Measurements from ENCODE around the gene STKLD1. TPM values are rescaled to one million over a fixed set of nuclear protein-coding genes. Genes with fewer than 3 reads are reported as not detected.
"Not testable (repeated sequence)": the region's sequence is repeated elsewhere in the genome, so short reads cannot be mapped to it uniquely, and the experiment has no call there.

STKLD1 gene
- total and polyA plus RNA-seq, 2 donors, result 0.94 to 1.5 TPM

DNA sequence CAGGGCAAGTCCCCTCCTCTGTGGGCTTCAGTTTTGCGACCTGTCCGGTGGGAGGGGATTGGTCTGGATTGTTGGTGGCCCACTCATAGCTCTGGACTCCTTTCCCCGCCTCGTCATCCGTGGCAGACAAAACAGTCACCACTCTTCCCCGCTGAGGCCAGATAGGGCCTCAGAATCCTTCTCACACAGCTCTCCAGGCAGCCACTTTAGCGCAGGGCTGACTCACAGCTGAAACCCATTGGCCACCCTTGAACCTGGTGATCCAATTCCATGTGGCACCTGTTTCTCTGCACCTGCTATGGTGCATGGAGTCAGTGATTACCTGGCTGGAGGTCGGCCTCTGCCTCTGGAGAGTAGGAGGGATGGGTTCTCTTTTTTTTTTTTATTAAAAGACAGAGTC is 67.8 kb downstream of the STKLD1 start:
- WGBS, result 94% methylated on average over 8 of the region's 8 CpGs
- no peaks in the 10 kb centered on the region for H3K27me3 ChIP-seq (ENCODE audit: control insufficient read depth in 2 of 2, insufficient read depth in 1 of 2, low read length in 1 of 2)
- no peak for DNase-seq (ENCODE audit: low read depth in 6 of 9, low spot score in 9 of 9)
- H3K4me1 ChIP-seq (ENCODE audit: control insufficient read depth in 2 of 2, insufficient read depth in 2 of 2, low read length in 2 of 2), result peaks cover 0 to 2% of the 10 kb centered on the region in 2 donors
- H3K36me3 ChIP-seq (ENCODE audit: control insufficient read depth in 2 of 2, insufficient read depth in 2 of 2, low read length in 1 of 2), result no peaks in the 10 kb centered on the region
- no peaks in the 10 kb centered on the region for H3K9me3 ChIP-seq (ENCODE audit: control insufficient read depth in 2 of 2, insufficient read depth in 1 of 2, low read length in 1 of 2)
- H3K27ac ChIP-seq (ENCODE audit: low read depth in 1 of 2, low read length in 1 of 2), result no peak overlapping the region
- no peak overlapping the region for H3K4me3 ChIP-seq (ENCODE audit: low read length in 2 of 2)

- Histone ChIP-seq H3K4me3 (ENCODE audit: low read length in 2 of 2) (no peak overlapping the region), H3K36me3 (ENCODE audit: control insufficient read depth in 2 of 2, insufficient read depth in 2 of 2, low read length in 1 of 2) (no peaks in the 10 kb centered on the region), H3K9me3 (ENCODE audit: control insufficient read depth in 2 of 2, insufficient read depth in 1 of 2, low read length in 1 of 2) (no peaks in the 10 kb centered on the region), H3K27me3 (ENCODE audit: control insufficient read depth in 2 of 2, insufficient read depth in 1 of 2, low read length in 1 of 2) (no peaks in the 10 kb centered on the region), H3K27ac (ENCODE audit: low read depth in 1 of 2, low read length in 1 of 2) (no peak overlapping the region), H3K4me1 (ENCODE audit: control insufficient read depth in 2 of 2, insufficient read depth in 2 of 2, low read length in 2 of 2) (peaks cover 0 to 2% of the 10 kb centered on the region in 2 donors)
- no peak for DNase-seq (ENCODE audit: low read depth in 6 of 9, low spot score in 9 of 9)
- 92% methylated on average over 23 of the region's 23 CpGs for WGBS
Observed at GRCh38 chr9:133445293-133445969, 69.3 kb downstream of the STKLD1 start.

DNA sequence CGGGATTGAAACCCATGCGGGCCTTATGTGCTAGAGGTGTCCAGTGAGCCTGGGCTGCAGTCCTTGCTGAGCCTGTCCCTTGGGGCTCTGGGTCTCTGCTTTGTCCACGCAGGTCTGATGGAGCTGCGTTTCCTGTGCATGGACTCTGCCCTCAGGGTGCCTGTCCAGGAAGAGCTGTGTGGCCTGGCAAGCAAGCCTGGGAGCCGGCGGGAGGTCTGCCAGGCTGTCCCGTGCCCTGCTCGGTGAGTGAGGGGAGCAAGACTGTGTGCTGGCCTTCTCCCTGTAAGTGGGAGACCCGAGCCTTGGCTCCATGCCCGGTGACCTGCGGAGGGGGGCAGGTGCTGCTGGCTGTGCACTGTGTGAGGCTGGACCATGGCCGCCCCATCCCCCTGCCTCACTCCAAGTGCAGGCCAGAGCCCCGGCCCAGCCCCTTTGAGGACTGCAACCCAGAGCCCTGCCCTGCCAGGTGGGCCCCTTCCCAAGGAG is 72.4 kb downstream of the STKLD1 start:
- Histone ChIP-seq H3K4me3 (ENCODE audit: low read length in 2 of 2) (no peak overlapping the region), H3K36me3 (ENCODE audit: control insufficient read depth in 2 of 2, insufficient read depth in 2 of 2, low read length in 1 of 2) (no peaks in the 10 kb centered on the region), H3K27ac (ENCODE audit: low read depth in 1 of 2, low read length in 1 of 2) (no peak overlapping the region), H3K4me1 (ENCODE audit: control insufficient read depth in 2 of 2, insufficient read depth in 2 of 2, low read length in 2 of 2) (no peaks in the 10 kb centered on the region), H3K27me3 (ENCODE audit: control insufficient read depth in 2 of 2, insufficient read depth in 1 of 2, low read length in 1 of 2) (no peaks in the 10 kb centered on the region), H3K9me3 (ENCODE audit: control insufficient read depth in 2 of 2, insufficient read depth in 1 of 2, low read length in 1 of 2) (no peaks in the 10 kb centered on the region)
- WGBS, result 91% methylated on average over 13 of the region's 13 CpGs
- DNase-seq (ENCODE audit: low read depth in 6 of 9, low spot score in 9 of 9), result no peak

DNA sequence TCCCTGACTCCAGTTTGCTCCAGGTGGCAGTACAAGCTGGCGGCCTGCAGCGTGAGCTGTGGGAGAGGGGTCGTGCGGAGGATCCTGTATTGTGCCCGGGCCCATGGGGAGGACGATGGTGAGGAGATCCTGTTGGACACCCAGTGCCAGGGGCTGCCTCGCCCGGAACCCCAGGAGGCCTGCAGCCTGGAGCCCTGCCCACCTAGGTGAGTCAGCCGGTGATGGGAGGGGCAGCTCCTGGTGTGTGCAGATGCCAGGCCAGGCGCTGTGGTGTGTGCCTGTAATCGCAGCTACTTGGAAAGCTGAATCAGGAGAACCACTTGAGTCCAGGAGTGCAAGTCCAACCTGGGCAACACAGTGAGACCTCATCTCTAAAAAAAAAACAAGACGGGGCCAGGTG is 73.6 kb downstream of the STKLD1 start:
- no peaks in the 10 kb centered on the region for H3K27me3 ChIP-seq (ENCODE audit: control insufficient read depth in 2 of 2, insufficient read depth in 1 of 2, low read length in 1 of 2)
- no peak overlapping the region for H3K4me3 ChIP-seq (ENCODE audit: low read length in 2 of 2)
- no peaks in the 10 kb centered on the region for H3K9me3 ChIP-seq (ENCODE audit: control insufficient read depth in 2 of 2, insufficient read depth in 1 of 2, low read length in 1 of 2)
- peaks cover 0 to 6% of the 10 kb centered on the region in 2 donors for H3K4me1 ChIP-seq (ENCODE audit: control insufficient read depth in 2 of 2, insufficient read depth in 2 of 2, low read length in 2 of 2)
- DNase-seq (ENCODE audit: low read depth in 6 of 9, low spot score in 9 of 9), result no peak
- no peaks in the 10 kb centered on the region for H3K36me3 ChIP-seq (ENCODE audit: control insufficient read depth in 2 of 2, insufficient read depth in 2 of 2, low read length in 1 of 2)
- no peak overlapping the region for H3K27ac ChIP-seq (ENCODE audit: low read depth in 1 of 2, low read length in 1 of 2)
- 98% methylated on average over 12 of the region's 12 CpGs for WGBS

- not testable (repeated sequence) for H3K4me1 ChIP-seq (ENCODE audit: control insufficient read depth in 2 of 2, insufficient read depth in 2 of 2, low read length in 2 of 2); H3K27ac ChIP-seq (ENCODE audit: low read depth in 1 of 2, low read length in 1 of 2); H3K27me3 ChIP-seq (ENCODE audit: control insufficient read depth in 2 of 2, insufficient read depth in 1 of 2, low read length in 1 of 2); H3K9me3 ChIP-seq (ENCODE audit: control insufficient read depth in 2 of 2, insufficient read depth in 1 of 2, low read length in 1 of 2); H3K36me3 ChIP-seq (ENCODE audit: control insufficient read depth in 2 of 2, insufficient read depth in 2 of 2, low read length in 1 of 2); DNase-seq (ENCODE audit: low read depth in 6 of 9, low spot score in 9 of 9); H3K4me3 ChIP-seq (ENCODE audit: low read length in 2 of 2)
- 95% methylated on average over 5 of the region's 5 CpGs for WGBS
Observed at GRCh38 chr9:133451865-133452264, 75.7 kb downstream of the STKLD1 start.

DNA sequence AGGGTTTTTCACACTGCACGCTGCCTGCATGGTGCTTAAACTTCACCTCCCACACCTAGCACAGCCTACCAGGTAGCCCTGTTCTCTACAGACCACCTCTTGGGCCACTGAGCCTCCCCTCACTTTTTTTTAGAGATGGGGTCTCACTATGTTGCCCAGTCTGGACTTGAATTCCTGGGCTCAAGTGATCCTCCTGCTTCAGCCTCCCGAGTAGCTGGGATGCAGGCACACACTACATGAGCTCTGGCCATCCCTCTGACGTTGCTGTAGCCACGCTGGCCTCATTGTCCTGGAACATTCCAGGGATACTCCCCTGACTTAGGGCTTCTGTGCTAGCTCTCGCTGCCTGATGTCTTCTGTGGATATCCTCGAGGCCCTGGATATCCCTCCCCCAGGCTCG is 76.4 kb downstream of the STKLD1 start:
- WGBS, result 96% methylated on average over 7 of the region's 7 CpGs
- H3K4me3 ChIP-seq (ENCODE audit: low read length in 2 of 2), result no peak overlapping the region

DNA sequence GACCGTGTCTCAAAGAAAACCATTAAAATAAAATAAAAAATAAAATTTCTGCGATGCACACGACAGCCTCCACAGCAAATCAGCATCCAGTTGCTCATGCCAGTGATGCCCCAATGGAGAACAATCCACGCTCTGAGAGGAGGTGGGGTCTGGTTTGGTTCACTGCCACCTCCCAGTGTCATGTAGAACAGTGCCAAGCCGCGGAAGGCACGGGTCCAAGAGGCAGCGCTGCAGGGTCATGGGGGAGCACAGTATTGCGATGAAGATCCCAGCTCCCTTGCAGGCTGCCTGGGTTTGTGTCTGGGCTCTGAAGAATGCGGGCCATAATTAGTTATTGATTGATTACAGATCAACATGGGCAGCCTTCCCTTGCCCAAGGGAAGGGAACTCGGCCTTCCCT is 77.5 kb downstream of the STKLD1 start:
- no peak for DNase-seq (ENCODE audit: low read depth in 6 of 9, low spot score in 9 of 9)
- Histone ChIP-seq H3K4me3 (ENCODE audit: low read length in 2 of 2) (no peak overlapping the region), H3K27ac (ENCODE audit: low read depth in 1 of 2, low read length in 1 of 2) (no peak overlapping the region), H3K9me3 (ENCODE audit: control insufficient read depth in 2 of 2, insufficient read depth in 1 of 2, low read length in 1 of 2) (no peaks in the 10 kb centered on the region), H3K4me1 (ENCODE audit: control insufficient read depth in 2 of 2, insufficient read depth in 2 of 2, low read length in 2 of 2) (peaks cover 0 to 6% of the 10 kb centered on the region in 2 donors), H3K27me3 (ENCODE audit: control insufficient read depth in 2 of 2, insufficient read depth in 1 of 2, low read length in 1 of 2) (peaks cover 0 to under 1% of the 10 kb centered on the region in 2 donors), H3K36me3 (ENCODE audit: control insufficient read depth in 2 of 2, insufficient read depth in 2 of 2, low read length in 1 of 2) (no peaks in the 10 kb centered on the region)
- WGBS, result 87% methylated on average over 11 of the region's 11 CpGs

More for the DNA sequence above, 76.4 kb downstream of the STKLD1 start:
- H3K9me3 ChIP-seq (ENCODE audit: control insufficient read depth in 2 of 2, insufficient read depth in 1 of 2, low read length in 1 of 2), result no peaks in the 10 kb centered on the region
- peaks cover 0 to 6% of the 10 kb centered on the region in 2 donors for H3K4me1 ChIP-seq (ENCODE audit: control insufficient read depth in 2 of 2, insufficient read depth in 2 of 2, low read length in 2 of 2)
- no peak overlapping the region for H3K27ac ChIP-seq (ENCODE audit: low read depth in 1 of 2, low read length in 1 of 2)
- no peaks in the 10 kb centered on the region for H3K36me3 ChIP-seq (ENCODE audit: control insufficient read depth in 2 of 2, insufficient read depth in 2 of 2, low read length in 1 of 2)
- DNase-seq (ENCODE audit: low read depth in 6 of 9, low spot score in 9 of 9), result no peak
- no peaks in the 10 kb centered on the region for H3K27me3 ChIP-seq (ENCODE audit: control insufficient read depth in 2 of 2, insufficient read depth in 1 of 2, low read length in 1 of 2)

DNA sequence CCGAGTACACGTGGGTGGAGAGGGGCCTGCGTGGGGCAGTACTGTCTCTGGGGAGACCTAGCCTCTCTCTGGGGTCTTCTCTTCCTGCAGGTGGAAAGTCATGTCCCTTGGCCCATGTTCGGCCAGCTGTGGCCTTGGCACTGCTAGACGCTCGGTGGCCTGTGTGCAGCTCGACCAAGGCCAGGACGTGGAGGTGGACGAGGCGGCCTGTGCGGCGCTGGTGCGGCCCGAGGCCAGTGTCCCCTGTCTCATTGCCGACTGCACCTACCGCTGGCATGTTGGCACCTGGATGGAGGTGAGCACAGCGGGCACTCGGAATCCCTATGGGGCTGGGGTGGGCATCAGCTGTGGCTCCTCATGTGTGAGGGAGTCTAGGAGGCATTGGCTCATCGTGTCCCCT is 78.2 kb downstream of the STKLD1 start:
- H3K9me3 ChIP-seq (ENCODE audit: control insufficient read depth in 2 of 2, insufficient read depth in 1 of 2, low read length in 1 of 2), result no peaks in the 10 kb centered on the region
- no peaks in the 10 kb centered on the region for H3K36me3 ChIP-seq (ENCODE audit: control insufficient read depth in 2 of 2, insufficient read depth in 2 of 2, low read length in 1 of 2)
- 94% methylated on average over 19 of the region's 19 CpGs for WGBS
- DNase-seq (ENCODE audit: low read depth in 6 of 9, low spot score in 9 of 9), result no peak
- peaks cover 0 to 4% of the 10 kb centered on the region in 2 donors for H3K27me3 ChIP-seq (ENCODE audit: control insufficient read depth in 2 of 2, insufficient read depth in 1 of 2, low read length in 1 of 2)
- peaks cover 4 to 12% of the 10 kb centered on the region in 2 donors for H3K4me1 ChIP-seq (ENCODE audit: control insufficient read depth in 2 of 2, insufficient read depth in 2 of 2, low read length in 2 of 2)
- no peak overlapping the region for H3K27ac ChIP-seq (ENCODE audit: low read depth in 1 of 2, low read length in 1 of 2)
- H3K4me3 ChIP-seq (ENCODE audit: low read length in 2 of 2), result no peak overlapping the region

DNA sequence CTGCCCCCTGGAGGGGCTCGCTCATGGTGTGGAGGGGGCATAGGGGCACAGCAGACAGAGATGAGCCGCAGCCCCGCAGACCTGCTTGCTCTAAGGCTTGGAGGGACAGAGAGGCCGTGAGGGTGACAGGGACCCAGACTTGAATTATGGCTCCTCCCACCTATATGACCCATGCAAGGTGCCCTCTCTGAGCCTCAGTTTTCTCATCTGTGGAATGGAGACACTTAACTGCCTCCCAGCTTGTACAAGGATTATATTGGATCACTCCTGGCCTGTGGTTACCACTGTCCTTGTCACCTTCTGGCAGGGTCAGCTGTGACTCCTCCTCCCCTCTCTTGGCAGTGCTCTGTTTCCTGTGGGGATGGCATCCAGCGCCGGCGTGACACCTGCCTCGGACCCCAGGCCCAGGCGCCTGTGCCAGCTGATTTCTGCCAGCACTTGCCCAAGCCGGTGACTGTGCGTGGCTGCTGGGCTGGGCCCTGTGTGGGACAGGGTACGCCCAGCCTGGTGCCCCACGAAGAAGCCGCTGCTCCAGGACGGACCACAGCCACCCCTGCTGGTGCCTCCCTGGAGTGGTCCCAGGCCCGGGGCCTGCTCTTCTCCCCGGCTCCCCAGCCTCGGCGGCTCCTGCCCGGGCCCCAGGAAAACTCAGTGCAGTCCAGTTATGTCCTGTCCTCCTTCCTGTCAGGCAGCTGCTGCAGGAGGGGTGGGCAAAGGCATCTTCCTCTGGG is 78.9 kb downstream of the STKLD1 start:
- Histone ChIP-seq H3K27ac (ENCODE audit: low read depth in 1 of 2, low read length in 1 of 2) (no peak overlapping the region), H3K36me3 (ENCODE audit: control insufficient read depth in 2 of 2, insufficient read depth in 2 of 2, low read length in 1 of 2) (no peaks in the 10 kb centered on the region), H3K4me3 (ENCODE audit: low read length in 2 of 2) (no peak overlapping the region), H3K27me3 (ENCODE audit: control insufficient read depth in 2 of 2, insufficient read depth in 1 of 2, low read length in 1 of 2) (peaks cover 0 to 4% of the 10 kb centered on the region in 2 donors), H3K4me1 (ENCODE audit: control insufficient read depth in 2 of 2, insufficient read depth in 2 of 2, low read length in 2 of 2) (peaks cover 6 to 13% of the 10 kb centered on the region in 2 donors), H3K9me3 (ENCODE audit: control insufficient read depth in 2 of 2, insufficient read depth in 1 of 2, low read length in 1 of 2) (no peaks in the 10 kb centered on the region)
- no peak for DNase-seq (ENCODE audit: low read depth in 6 of 9, low spot score in 9 of 9)
- 97% methylated on average over 20 of the region's 20 CpGs for WGBS
